Activated B cell treated with CpG ODN at 0.5 μM for 24 hours (primary cell): Measurements from ENCODE around the gene ACD. TPM values are rescaled to one million over a fixed set of nuclear protein-coding genes. Genes with fewer than 3 reads are reported as not detected.

Experiments
- ATAC-seq: fragments of 200-7000 bp; cut with Tn5 transposase; one replicate; pipeline ENCODE4 v1.10.0; 2021; ENCODE audit warnings: low read depth, mild to moderate bottlenecking, moderate library complexity
- CTCF ChIA-PET: fragments of 350-600 bp; sonication (Branson Sonifier 250); formaldehyde crosslinking; loops from one replicate; lab custom pipeline; 2021; ENCODE audit warnings: antibody characterized with exemption; lab: Charles Lee
- POLR2A ChIA-PET: fragments of 350-600 bp; sonication (Branson Sonifier 250); formaldehyde crosslinking; loops from one replicate; lab custom pipeline; 2021; ENCODE audit warnings: antibody characterized with exemption; lab: Charles Lee
- DNase-seq: peaks from one replicate; pipeline ENCODE4 v3.0.0; 2022
- H3K27ac Mint-ChIP-seq: one replicate; pipeline ENCODE4 v1.8.0; 2020; ENCODE audit warnings: mixed read lengths
- H3K27me3 Mint-ChIP-seq: one replicate; pipeline ENCODE4 v1.8.0; 2021; ENCODE audit warnings: mixed read lengths
- H3K36me3 Mint-ChIP-seq: one replicate; pipeline ENCODE4 v1.8.0; 2021; ENCODE audit warnings: low read depth, mixed read lengths
- H3K4me1 Mint-ChIP-seq: one replicate; pipeline ENCODE4 v1.8.0; 2021; ENCODE audit warnings: mixed read lengths
- H3K4me3 Mint-ChIP-seq: one replicate; pipeline ENCODE4 v1.8.0; 2020; ENCODE audit warnings: mild to moderate bottlenecking, mixed read lengths
- H3K9me3 Mint-ChIP-seq: one replicate; pipeline ENCODE4 v1.8.0; 2020; ENCODE audit warnings: mixed read lengths
- intact Hi-C: fragments of 100-400 bp; cut with micrococcal nuclease; formaldehyde crosslinking; loops from one replicate; pipeline ENCODE4 v1.15.1; 2024
- total RNA-seq: library from RNA; stranded (reverse); gene quantifications from 2 replicates; pipeline ENCODE4 v1.2.3, GENCODE V29; 2022
- TF ChIP-seq, protein P1 (sequence below): fragments of 200-600 bp; IDR thresholded peaks from one replicate; pipeline ENCODE4 v1.8.0; 2022; ENCODE audit warnings: antibody characterized with exemption, mild to moderate bottlenecking

ACD gene
- total RNA-seq, 1 donor from 2014 or later = 38.2 TPM

DNA sequence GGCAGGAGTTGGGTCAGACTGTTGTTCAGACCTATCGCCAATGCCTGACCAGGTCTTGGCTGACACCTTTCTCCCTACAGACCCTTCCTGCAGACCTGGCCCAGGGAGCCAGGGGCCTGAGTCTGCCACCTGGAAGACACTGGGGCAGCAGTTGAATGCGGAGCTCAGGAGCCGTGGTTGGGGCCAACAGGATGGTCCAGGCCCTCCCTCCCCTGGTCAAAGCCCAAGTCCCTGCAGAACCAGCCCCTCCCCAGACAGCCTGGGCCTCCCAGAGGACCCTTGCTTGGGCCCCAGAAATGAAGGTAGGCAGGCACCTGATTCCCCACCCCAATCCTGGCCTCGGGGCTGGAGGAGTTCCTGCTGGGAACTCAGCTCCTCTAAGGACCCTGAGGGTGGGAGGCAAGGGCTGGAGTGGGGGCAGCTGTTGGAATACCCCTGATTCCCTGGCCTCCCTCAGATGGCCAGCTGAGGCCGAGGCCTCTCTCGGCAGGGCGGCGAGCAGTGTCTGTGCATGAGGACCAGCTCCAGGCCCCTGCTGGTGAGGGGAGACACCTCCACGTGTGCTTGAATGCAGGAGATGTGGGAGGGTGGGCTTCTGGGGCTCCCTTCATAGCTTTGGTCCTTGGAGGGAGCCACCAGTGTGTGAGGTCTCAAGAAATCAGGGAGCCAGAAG is 3.6 kb downstream of the ACD start:
- Mint-ChIP-seq H3K27me3 (no peaks in the 10 kb centered on the region), H3K9me3 (no peaks in the 10 kb centered on the region), H3K27ac (no peak overlapping the region), H3K4me1 (peaks cover 24% of the 10 kb centered on the region), H3K36me3 (peaks cover 53% of the 10 kb centered on the region), H3K4me3 (no peak overlapping the region)
- TF ChIP-seq, protein P1, sequence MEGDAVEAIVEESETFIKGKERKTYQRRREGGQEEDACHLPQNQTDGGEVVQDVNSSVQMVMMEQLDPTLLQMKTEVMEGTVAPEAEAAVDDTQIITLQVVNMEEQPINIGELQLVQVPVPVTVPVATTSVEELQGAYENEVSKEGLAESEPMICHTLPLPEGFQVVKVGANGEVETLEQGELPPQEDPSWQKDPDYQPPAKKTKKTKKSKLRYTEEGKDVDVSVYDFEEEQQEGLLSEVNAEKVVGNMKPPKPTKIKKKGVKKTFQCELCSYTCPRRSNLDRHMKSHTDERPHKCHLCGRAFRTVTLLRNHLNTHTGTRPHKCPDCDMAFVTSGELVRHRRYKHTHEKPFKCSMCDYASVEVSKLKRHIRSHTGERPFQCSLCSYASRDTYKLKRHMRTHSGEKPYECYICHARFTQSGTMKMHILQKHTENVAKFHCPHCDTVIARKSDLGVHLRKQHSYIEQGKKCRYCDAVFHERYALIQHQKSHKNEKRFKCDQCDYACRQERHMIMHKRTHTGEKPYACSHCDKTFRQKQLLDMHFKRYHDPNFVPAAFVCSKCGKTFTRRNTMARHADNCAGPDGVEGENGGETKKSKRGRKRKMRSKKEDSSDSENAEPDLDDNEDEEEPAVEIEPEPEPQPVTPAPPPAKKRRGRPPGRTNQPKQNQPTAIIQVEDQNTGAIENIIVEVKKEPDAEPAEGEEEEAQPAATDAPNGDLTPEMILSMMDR = no peak
- POLR2A ChIA-PET = interaction anchor here (0.5 to 0.6 kb wide), 2 partner anchors 158 to 465 kb away, joined by 4 to 5 read pairs; no protein-coding TSS in a partner anchor
- intact Hi-C loops = no loop called here
- no peak for ATAC-seq
- DNase-seq = no peak
- CTCF ChIA-PET = no interaction called here

DNA sequence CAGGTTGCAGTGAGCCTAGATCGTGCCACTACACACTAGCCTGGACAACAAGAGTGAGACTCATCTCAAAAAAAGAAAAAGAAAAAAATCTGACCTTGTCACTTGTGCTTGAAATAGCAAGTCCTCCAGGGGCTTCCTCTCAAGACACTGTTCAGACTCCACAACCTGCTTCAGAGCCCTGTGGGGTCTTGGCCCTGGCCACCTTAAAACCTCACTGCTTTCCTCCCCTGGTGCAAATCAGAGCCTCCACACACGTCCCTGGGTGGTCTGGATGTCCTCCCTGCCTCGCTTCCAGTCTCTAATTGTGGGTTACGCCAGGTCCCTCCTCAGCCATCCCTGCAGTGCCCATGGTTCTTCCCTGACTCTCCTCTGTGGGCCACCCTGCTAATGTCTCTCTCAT is 4.7 kb downstream of the ACD start:
- DNase-seq (no peak), ATAC-seq (no peak)
- CTCF ChIA-PET = no interaction called here
- POLR2A ChIA-PET = no interaction called here
- Mint-ChIP-seq H3K36me3 (peaks cover 62% of the 10 kb centered on the region), H3K9me3 (no peaks in the 10 kb centered on the region), H3K4me1 (peaks cover 18% of the 10 kb centered on the region), H3K27ac (peak overlapping the region; percentile 55), H3K27me3 (no peaks in the 10 kb centered on the region), H3K4me3 (no peak overlapping the region)
- intact Hi-C loops = no loop called here
- TF ChIP-seq, protein P1 = no peak

DNA sequence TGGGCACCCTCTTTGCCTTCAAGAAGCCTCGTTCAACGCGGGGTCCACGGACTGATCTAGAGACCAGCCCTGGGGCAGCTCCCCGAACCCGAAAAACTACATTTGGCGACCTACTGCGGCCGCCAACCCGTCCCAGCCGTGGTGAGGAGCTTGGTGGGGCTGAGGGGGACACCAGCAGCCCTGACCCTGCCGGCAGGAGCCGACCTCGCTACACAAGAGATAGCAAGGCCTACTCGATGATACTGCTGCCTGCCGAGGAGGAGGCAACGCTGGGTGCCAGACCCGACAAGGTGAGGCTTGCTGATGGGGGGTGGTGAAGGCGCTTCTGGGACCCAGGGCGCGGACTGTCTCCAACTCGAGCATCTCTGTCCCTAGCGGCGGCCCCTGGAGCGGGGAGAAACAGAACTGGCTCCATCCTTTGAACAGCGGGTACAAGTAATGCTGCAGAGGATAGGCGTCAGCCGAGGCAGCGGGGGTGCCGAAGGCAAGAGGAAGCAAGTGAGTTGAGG is 5.6 kb downstream of the ACD start:
- Mint-ChIP-seq H3K27me3 (no peaks in the 10 kb centered on the region), H3K27ac (no peak overlapping the region), H3K4me1 (peaks cover 15% of the 10 kb centered on the region), H3K4me3 (no peak overlapping the region), H3K36me3 (peaks cover 69% of the 10 kb centered on the region), H3K9me3 (no peaks in the 10 kb centered on the region)
- CTCF ChIA-PET = no interaction called here
- intact Hi-C loops = no loop called here
- POLR2A ChIA-PET = interaction anchor here (0.6 kb wide), 1 partner anchor 32 kb away, joined by 4 read pairs; no protein-coding TSS in a partner anchor
- DNase-seq (no peak), ATAC-seq (no peak)
- TF ChIP-seq, protein P1 = no peak

DNA sequence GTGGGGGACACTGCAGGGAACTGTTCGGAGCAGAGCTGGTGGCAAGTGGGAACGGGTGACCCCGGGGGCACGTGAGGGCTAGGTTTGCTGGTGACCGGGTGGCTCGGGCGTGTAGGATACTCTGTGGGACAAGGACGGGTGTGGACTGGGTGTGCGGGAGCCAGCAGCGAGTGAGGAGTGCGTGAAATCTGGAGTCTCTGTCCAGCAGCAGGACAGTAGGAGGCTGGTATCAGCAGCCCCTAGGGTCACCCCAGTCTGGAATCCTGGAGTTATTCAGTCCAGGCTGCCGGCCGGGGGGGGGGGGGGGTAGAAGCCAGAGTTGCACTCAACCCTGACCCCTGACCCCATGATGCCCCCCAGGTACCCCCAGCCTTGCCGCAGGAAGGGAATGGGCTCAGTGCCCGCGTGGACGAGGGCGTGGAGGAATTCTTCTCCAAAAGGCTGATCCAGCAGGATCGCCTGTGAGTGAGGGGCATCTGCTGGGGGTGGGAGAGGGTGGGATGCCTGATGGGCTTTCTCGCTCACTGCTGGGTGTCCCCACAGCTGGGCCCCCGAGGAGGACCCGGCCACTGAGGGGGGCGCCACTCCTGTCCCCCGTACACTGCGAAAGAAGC is 6.2 kb downstream of the ACD start:
- Mint-ChIP-seq H3K27me3 (no peaks in the 10 kb centered on the region), H3K36me3 (peaks cover 74% of the 10 kb centered on the region), H3K9me3 (no peaks in the 10 kb centered on the region), H3K4me3 (no peak overlapping the region), H3K4me1 (peaks cover 11% of the 10 kb centered on the region), H3K27ac (no peak overlapping the region)
- TF ChIP-seq, protein P1 = no peak
- ATAC-seq = no peak
- POLR2A ChIA-PET = interaction anchor here (0.6 kb wide), 1 partner anchor 32 kb away, joined by 4 read pairs; no protein-coding TSS in a partner anchor
- CTCF ChIA-PET = no interaction called here
- intact Hi-C loops = no loop called here
- no peak for DNase-seq

DNA sequence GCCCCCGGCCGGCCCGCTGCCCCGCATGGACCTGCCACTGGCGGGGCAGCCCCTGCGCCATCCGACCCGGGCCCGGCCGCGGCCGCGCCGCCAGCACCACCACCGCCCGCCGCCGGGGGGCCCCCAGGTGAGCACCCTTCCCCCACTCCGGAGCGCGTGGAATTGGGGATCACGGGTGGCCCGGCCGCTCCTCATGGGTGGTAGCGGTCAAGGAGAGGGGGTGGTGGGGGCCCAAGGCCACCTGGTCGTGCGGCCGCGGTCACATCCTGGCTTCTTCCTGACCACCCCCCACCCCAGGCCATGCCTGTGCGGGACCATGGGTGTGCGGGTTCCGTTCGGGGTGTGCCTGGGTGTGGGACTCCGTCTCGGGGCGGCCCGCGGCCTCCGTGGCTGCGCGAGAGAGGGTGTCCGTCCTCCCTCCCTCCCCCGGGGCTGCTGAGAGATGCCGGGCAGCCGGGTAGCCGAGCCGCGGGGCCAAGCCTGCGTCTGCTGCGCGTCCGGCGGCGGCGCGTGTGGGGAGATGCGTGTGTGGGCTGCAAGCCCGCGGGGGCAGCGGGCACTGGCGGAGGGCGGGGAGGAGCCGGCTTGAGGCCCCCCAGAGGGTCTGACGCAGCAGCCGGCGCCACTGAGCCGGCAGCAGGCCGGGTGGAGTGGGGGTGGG is 6.8 kb downstream of the ACD start:
- DNase-seq (no peak), ATAC-seq (no peak)
- intact Hi-C loops = no loop called here
- no peak overlapping the region for H3K4me3 Mint-ChIP-seq
- H3K36me3 Mint-ChIP-seq = peaks cover 79% of the 10 kb centered on the region
- no peak overlapping the region for H3K27ac Mint-ChIP-seq
- no peaks in the 10 kb centered on the region for H3K9me3 Mint-ChIP-seq
- POLR2A ChIA-PET = no interaction called here
- TF ChIP-seq, protein P1 = no peak
- H3K27me3 Mint-ChIP-seq = no peaks in the 10 kb centered on the region
- CTCF ChIA-PET = interaction anchor here (1.4 kb wide), 1 partner anchor 106 kb away, joined by 5 read pairs; no protein-coding TSS in a partner anchor
- peaks cover 7% of the 10 kb centered on the region for H3K4me1 Mint-ChIP-seq
